ENCODE data around the gene SMARCAL1. TPM values are rescaled to one million over a fixed set of nuclear protein-coding genes. Genes with fewer than 3 reads are reported as not detected.

Gene SMARCAL1
- total and polyA plus RNA-seq, 2 of the 4 experiments (the other 2 are of a cell fraction), result 13.6 to 21.0 TPM

DNA sequence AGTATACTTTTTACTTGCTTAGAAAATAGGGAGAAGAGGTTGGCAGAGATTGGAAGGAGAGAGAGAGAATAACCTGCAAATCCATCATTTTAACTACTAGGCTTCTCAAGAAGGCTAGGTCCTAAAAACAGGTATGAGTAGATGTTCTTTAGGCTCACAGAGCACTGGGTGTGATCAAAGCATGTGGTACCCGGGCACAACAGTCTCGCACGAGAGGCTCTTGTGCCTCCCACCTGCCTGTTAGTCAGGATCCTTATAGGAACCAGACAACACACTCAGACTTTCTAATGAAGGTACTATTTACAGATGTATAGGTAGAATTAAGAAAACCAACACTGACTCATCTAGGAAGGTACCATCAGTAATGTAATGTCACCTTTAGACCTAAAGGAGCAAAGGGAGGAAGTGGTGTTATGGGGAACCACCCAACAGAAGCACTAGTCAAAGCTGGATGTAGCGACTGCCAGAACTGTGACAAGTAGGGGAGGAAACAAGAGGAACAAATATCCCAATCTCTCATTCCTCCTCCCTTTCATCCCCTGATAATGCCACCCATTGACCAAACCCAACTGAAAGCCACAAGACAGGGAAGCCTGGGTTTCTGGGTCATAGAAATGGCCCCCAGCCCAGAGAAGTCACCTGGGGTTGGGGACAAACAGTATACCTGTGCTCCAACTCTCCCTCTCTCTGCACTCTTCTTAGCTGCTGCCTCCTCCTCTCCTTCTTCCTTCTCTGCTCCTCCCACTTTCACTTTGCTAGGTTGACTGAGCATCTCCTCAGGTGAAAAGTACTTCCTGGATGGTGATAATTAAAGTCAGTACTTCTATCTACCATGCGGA is 24.0 kb upstream of the SMARCAL1 start:
- H3K9ac ChIP-seq (ENCODE audit: low read depth, low read length), result no peak overlapping the region
- BruUV-seq (replicated peaks), result no TSS peak
- no peak overlapping the region for H4K8ac ChIP-seq (ENCODE audit: low read depth in 2 of 2, low read length in 2 of 2)
- H3K23ac ChIP-seq (ENCODE audit: low read depth, low read length), result no peak overlapping the region
- WGBS, 2 experiments (ENCODE audit: extremely low coverage in 2 of 2, insufficient read length in 1 of 2), result no CpG with 5 or more reads among the region's 5 CpGs
- H3K4me2 ChIP-seq (ENCODE audit: low read depth, low read length), result no peak overlapping the region
- H3K4me3 ChIP-seq (ENCODE audit: insufficient read depth, low read depth, low read length), result no peak overlapping the region
- intact Hi-C loops (cut with micrococcal nuclease), result no loop called here
- no peak overlapping the region for H3K4ac ChIP-seq (ENCODE audit: low read depth, low read length)
- dilution Hi-C loops (cut with HindIII; ENCODE audit: low sequenced_read_pairs, unreplicated experiment), result no loop called here
- H3K9me3 ChIP-seq (ENCODE audit: control insufficient read depth, insufficient read depth, low read length), result no peaks in the 10 kb centered on the region; the same call in 1 of the 2 replicates
- DNase-seq (no peak), ATAC-seq (ENCODE audit: low read depth) (no peak)
- H3K36me3 ChIP-seq (ENCODE audit: control insufficient read depth, insufficient read depth, low read length), result no peaks in the 10 kb centered on the region
- no peaks in the 10 kb centered on the region for H3K27me3 ChIP-seq (ENCODE audit: control insufficient read depth, insufficient read depth, low read length)
- no peak overlapping the region for H2AFZ ChIP-seq (replicated peaks; ENCODE audit: low read length, poor library complexity)
- no peak overlapping the region for H2BK120ac ChIP-seq (ENCODE audit: low read depth, low read length)
- no peak overlapping the region for H2AK9ac ChIP-seq (replicated peaks; ENCODE audit: low read depth, low read length, poor library complexity)
- no peak overlapping the region for H3K14ac ChIP-seq (replicated peaks; ENCODE audit: low read depth, low read length)
- no peak overlapping the region for H2AK5ac ChIP-seq (ENCODE audit: low read depth, low read length)
- H4K5ac ChIP-seq (ENCODE audit: low read depth, low read length), result no peak overlapping the region
- no peaks in the 10 kb centered on the region; the same call in 1 of the 2 replicates for H3K9me1 ChIP-seq (ENCODE audit: insufficient read depth, low read length)
- ChIA-PET CTCF (no interaction called here), POLR2A (ENCODE audit: unreplicated experiment) (no interaction called here)
- no peak overlapping the region for H2BK5ac ChIP-seq (ENCODE audit: low read depth, low read length, poor library complexity, severe bottlenecking)
- no peak overlapping the region for H4K91ac ChIP-seq (ENCODE audit: insufficient read depth, low read depth, low read length)
- H3K27ac ChIP-seq (ENCODE audit: insufficient read depth, low read length), result no peak overlapping the region
- no peak overlapping the region for H2BK20ac ChIP-seq (ENCODE audit: low read depth, low read length)
- no peaks in the 10 kb centered on the region for H3K79me1 ChIP-seq (ENCODE audit: low read depth in 1 of 2, low read length in 2 of 2)
- H3K56ac ChIP-seq (ENCODE audit: extremely low read depth, insufficient read depth, low read length), result no peak overlapping the region
- H4K20me1 ChIP-seq (ENCODE audit: insufficient read depth, low read length), result no peaks in the 10 kb centered on the region
- H3K4me1 ChIP-seq (ENCODE audit: control insufficient read depth, insufficient read depth, low read length), result no peaks in the 10 kb centered on the region
- H2BK15ac ChIP-seq (ENCODE audit: low read depth, low read length), result no peak overlapping the region
- in situ Hi-C loops (cut with MboI; ENCODE audit: low sequenced_read_pairs), result no loop called here
- no peak for TF ChIP-seq CHD1 (IDR thresholded peaks at IDR 0.05; ENCODE audit: low read depth, low read length)
- TF ChIP-seq MAZ (IDR thresholded peaks at IDR 0.05; ENCODE audit: borderline replicate concordance, low read depth, low read length), result no peak
- TF ChIP-seq MAFK (IDR thresholded peaks at IDR 0.05; ENCODE audit: low read depth, low read length), result no peak
- no peak for TF ChIP-seq MXI1 (IDR thresholded peaks at IDR 0.05; ENCODE audit: borderline replicate concordance, low read depth, low read length)
- TF ChIP-seq BHLHE40 (IDR thresholded peaks at IDR 0.05; ENCODE audit: low read depth, low read length), result no peak
- TF ChIP-seq RFX5 (IDR thresholded peaks at IDR 0.05; ENCODE audit: low read depth, low read length), result no peak
- TF ChIP-seq RCOR1 (IDR thresholded peaks at IDR 0.05; ENCODE audit: insufficient replicate concordance, low read length), result no peak
- no peak for TF ChIP-seq RAD21 (IDR thresholded peaks at IDR 0.05; ENCODE audit: low read length)
- no peak for TF ChIP-seq POLR2A (IDR thresholded peaks at IDR 0.05; ENCODE audit: low read depth, low read length)
- no peak for TF ChIP-seq SMC3 (IDR thresholded peaks at IDR 0.05; ENCODE audit: low read depth, low read length)
- TF ChIP-seq, protein P1, sequence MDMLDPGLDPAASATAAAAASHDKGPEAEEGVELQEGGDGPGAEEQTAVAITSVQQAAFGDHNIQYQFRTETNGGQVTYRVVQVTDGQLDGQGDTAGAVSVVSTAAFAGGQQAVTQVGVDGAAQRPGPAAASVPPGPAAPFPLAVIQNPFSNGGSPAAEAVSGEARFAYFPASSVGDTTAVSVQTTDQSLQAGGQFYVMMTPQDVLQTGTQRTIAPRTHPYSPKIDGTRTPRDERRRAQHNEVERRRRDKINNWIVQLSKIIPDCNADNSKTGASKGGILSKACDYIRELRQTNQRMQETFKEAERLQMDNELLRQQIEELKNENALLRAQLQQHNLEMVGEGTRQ (IDR thresholded peaks at IDR 0.05; ENCODE audit: low read depth, low read length), result no peak
- TF ChIP-seq FOS (IDR thresholded peaks at IDR 0.05; ENCODE audit: low read depth, low read length), result no peak
- no peak overlapping the region for H3K18ac ChIP-seq (ENCODE audit: low read depth, low read length)

Data from IMR-90 (cell line).